ENCODE data around the gene ERCC1. TPM values are rescaled to one million over a fixed set of nuclear protein-coding genes. Genes with fewer than 3 reads are reported as not detected.

Gene ERCC1
- total and polyA plus RNA-seq, 2 of the 13 experiments (the other 11 are each of a cell fraction or from before 2014, with no cell fraction given), result 40.0 to 66.4 TPM

- TF ChIP-seq CTCF (CRISPR knock-in tag; IDR thresholded peaks at IDR 0.05) (no peak), ARNT (IDR thresholded peaks at IDR 0.05) (no peak), ZSCAN22 (CRISPR knock-in tag; IDR thresholded peaks at IDR 0.05) (no peak), PCBP2 (optimal IDR thresholded peaks at IDR 0.05; ENCODE audit: low read depth, low read length, poor library complexity, severe bottlenecking) (no peak), MTERF4 (CRISPR knock-in tag; IDR thresholded peaks at IDR 0.05) (no peak), GTF2F1 (IDR thresholded peaks at IDR 0.05; ENCODE audit: low read length) (no peak), ZNF282 (IDR thresholded peaks at IDR 0.05; ENCODE audit: partially characterized antibody) (no peak), HIVEP1 (CRISPR knock-in tag; IDR thresholded peaks at IDR 0.05) (peak; percentile 43; the same call in 1 of the 2 replicates), ZNF839 (CRISPR knock-in tag; IDR thresholded peaks at IDR 0.05; ENCODE audit: borderline replicate concordance) (no peak; the same call in 1 of the 2 replicates), ZNF576 (CRISPR knock-in tag; IDR thresholded peaks at IDR 0.05) (no peak), KDM5A (IDR thresholded peaks at IDR 0.05; ENCODE audit: borderline replicate concordance, low read length) (no peak), ZMYM2 (CRISPR knock-in tag; IDR thresholded peaks at IDR 0.05) (no peak), JDP2 (CRISPR knock-in tag; IDR thresholded peaks at IDR 0.05; ENCODE audit: borderline replicate concordance) (no peak), POLR2AphosphoS5 (IDR thresholded peaks at IDR 0.05; ENCODE audit: low read depth, low read length) (no peak; the same call in 1 of the 2 replicates), ZNF138 (CRISPR knock-in tag; IDR thresholded peaks at IDR 0.05; ENCODE audit: low read depth) (no peak), MED13 (CRISPR knock-in tag; IDR thresholded peaks at IDR 0.05) (no peak)
- TF ChIP-seq, protein P1, sequence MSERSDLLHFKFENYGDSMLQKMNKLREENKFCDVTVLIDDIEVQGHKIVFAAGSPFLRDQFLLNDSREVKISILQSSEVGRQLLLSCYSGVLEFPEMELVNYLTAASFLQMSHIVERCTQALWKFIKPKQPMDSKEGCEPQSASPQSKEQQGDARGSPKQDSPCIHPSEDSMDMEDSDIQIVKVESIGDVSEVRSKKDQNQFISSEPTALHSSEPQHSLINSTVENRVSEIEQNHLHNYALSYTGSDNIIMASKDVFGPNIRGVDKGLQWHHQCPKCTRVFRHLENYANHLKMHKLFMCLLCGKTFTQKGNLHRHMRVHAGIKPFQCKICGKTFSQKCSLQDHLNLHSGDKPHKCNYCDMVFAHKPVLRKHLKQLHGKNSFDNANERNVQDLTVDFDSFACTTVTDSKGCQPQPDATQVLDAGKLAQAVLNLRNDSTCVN (CRISPR knock-in tag; IDR thresholded peaks at IDR 0.05; ENCODE audit: borderline replicate concordance), result no peak
- TF ChIP-seq, protein P2, sequence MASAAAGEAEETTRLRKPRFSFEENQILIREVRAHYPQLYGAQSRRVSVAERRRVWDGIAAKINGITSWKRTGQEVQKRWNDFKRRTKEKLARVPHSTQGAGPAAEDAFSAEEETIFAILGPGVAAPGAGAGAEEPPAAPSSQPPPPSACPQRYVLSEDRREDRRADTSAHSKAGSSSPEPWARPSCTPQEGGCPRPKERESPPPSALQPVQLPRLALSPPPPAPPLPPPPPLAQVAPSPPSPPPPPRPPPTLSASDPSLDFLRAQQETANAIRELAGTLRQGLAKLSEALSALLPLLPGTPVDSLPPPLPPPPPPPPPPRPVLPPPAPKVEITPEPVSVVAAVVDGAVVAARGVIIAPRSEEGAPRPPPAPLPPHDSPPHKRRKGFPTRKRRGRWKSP (CRISPR knock-in tag; IDR thresholded peaks at IDR 0.05), result no peak
- TF ChIP-seq, protein P3, sequence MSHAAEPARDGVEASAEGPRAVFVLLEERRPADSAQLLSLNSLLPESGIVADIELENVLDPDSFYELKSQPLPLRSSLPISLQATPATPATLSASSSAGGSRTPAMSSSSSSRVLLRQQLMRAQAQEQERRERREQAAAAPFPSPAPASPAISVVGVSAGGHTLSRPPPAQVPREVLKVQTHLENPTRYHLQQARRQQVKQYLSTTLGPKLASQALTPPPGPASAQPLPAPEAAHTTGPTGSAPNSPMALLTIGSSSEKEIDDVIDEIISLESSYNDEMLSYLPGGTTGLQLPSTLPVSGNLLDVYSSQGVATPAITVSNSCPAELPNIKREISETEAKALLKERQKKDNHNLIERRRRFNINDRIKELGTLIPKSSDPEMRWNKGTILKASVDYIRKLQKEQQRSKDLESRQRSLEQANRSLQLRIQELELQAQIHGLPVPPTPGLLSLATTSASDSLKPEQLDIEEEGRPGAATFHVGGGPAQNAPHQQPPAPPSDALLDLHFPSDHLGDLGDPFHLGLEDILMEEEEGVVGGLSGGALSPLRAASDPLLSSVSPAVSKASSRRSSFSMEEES (CRISPR knock-in tag; IDR thresholded peaks at IDR 0.05), result peak; percentile 21; the same call in 1 of the 2 replicates
- TF ChIP-seq, protein P4, sequence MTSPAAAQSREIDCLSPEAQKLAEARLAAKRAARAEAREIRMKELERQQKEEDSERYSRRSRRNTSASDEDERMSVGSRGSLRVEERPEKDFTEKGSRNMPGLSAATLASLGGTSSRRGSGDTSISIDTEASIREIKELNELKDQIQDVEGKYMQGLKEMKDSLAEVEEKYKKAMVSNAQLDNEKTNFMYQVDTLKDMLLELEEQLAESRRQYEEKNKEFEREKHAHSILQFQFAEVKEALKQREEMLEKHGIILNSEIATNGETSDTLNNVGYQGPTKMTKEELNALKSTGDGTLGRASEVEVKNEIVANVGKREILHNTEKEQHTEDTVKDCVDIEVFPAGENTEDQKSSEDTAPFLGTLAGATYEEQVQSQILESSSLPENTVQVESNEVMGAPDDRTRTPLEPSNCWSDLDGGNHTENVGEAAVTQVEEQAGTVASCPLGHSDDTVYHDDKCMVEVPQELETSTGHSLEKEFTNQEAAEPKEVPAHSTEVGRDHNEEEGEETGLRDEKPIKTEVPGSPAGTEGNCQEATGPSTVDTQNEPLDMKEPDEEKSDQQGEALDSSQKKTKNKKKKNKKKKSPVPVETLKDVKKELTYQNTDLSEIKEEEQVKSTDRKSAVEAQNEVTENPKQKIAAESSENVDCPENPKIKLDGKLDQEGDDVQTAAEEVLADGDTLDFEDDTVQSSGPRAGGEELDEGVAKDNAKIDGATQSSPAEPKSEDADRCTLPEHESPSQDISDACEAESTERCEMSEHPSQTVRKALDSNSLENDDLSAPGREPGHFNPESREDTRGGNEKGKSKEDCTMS (CRISPR knock-in tag; conservative IDR thresholded peaks at IDR 0.05), result no peak
Observed at GRCh38 chr19:45424191-45425058, 708 bp upstream of the ERCC1 start (continued).
